ENCODE results near the gene BCAR1.
"Not testable (repeated sequence)": the region's sequence is repeated elsewhere in the genome, so short reads cannot be mapped to it uniquely, and the experiment has no call there.

DNA sequence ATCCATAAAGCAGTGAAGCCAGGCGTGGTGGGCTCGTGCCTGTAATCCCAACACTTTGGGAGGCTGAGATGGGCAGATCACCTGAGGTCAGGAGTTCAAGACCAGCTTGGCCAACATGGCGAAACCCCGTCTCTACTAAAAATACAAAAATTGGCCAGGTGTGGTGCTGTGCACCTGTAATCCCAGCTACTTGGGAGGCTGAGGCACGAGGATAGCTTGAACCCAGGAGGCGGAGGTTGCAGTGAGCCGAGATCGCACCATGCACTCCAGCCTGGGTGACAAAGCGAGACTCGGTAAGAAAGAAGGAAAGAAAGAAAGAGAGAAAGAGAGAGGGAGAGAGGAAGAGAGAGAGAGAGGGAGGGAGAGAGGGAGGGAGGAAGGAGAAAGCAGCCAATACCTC is 21.2 kb upstream of the BCAR1 start:
- not testable (repeated sequence) for TF ChIP-seq CTCF (IDR thresholded peaks at IDR 0.05); POLR2A (IDR thresholded peaks at IDR 0.05); EP300 (IDR thresholded peaks at IDR 0.05; ENCODE audit: low read depth); POLR2AphosphoS5 (IDR thresholded peaks at IDR 0.05)

All from transverse colon (tissue), 4 donors.